Breast epithelium (tissue), 4 donors: ENCODE measurements around the gene OPHN1. TPM values are rescaled to one million over a fixed set of nuclear protein-coding genes. Genes with fewer than 3 reads are reported as not detected.

Source experiments
- DNase-seq, 2 donors: peaks; one replicate each; pipeline ENCODE4 v3.0.0-alpha.2; 2019; ENCODE audit warnings: low spot score in 2 of 2
- H3K27ac ChIP-seq, 2 donors: fragments of 200-600 bp; sonication (generic) in 1 of 2; one replicate each; pipeline ENCODE4 v1.5.1; 2016 to 2019; ENCODE audit warnings: mild to moderate bottlenecking in 1 of 2
- H3K27me3 ChIP-seq, 2 donors: fragments of 200-600 bp; sonication (generic) in 1 of 2; one replicate each; pipeline versions ENCODE4 v1.5.1 to v1.6.0; 2017 to 2019; ENCODE audit warnings: control low read depth in 1 of 2, mild to moderate bottlenecking in 1 of 2
- H3K36me3 ChIP-seq: fragments of 200-600 bp; one replicate; pipeline ENCODE4 v1.5.1; 2019
- H3K4me1 ChIP-seq, 2 donors: fragments of 200-600 bp; sonication (generic); one replicate each; pipeline ENCODE4 v1.5.1; 2016 to 2019; ENCODE audit warnings: control low read depth in 1 of 2
- H3K4me3 ChIP-seq, 3 donors: fragments of 200-600 bp; sonication (generic); 1 replicate in 2 of 3; 2 replicates in 1 of 3; pipeline ENCODE4 v1.5.1; 2016 to 2019; ENCODE audit warnings: mild to moderate bottlenecking in 3 of 3, moderate library complexity in 2 of 3
- H3K9me3 ChIP-seq, 2 donors: fragments of 200-600 bp; sonication (generic) in 1 of 2; one replicate each; pipeline ENCODE4 v1.5.1; 2016 to 2019; ENCODE audit warnings: control low read depth in 1 of 2
- CTCF ChIP-seq, 3 donors: fragments of 450-650 bp; IDR thresholded peaks; one replicate each; pipeline ENCODE4 v1.5.1; 2016 to 2017; ENCODE audit warnings: antibody characterized with exemption in 3 of 3, mild to moderate bottlenecking in 3 of 3, moderate library complexity in 3 of 3
- POLR2A ChIP-seq: fragments of 450-650 bp; IDR thresholded peaks from one replicate; pipeline ENCODE4 v1.6.1; 2016; ENCODE audit warnings: antibody characterized with exemption, mild to moderate bottlenecking, moderate library complexity
- POLR2AphosphoS5 ChIP-seq, 3 donors: sonication (generic); formaldehyde crosslinking; IDR thresholded peaks; one replicate each; pipeline ENCODE4 v1.6.1; 2017; ENCODE audit warnings: antibody characterized with exemption in 3 of 3
- intact Hi-C: fragments of 100-400 bp; cut with DNase I; formaldehyde crosslinking; loops from one replicate; pipeline ENCODE4 v1.15.1; 2023; ENCODE audit warnings: low total_unique reads
- total RNA-seq, 3 donors: library from RNA; depleted of rRNA; stranded (reverse); fragments of >200 nt; gene quantifications; one replicate each; pipeline ENCODE4 v1.1.0, GENCODE V29; 2016

The OPHN1 gene
- total RNA-seq, 3 donors from 2014 or later, result 9.5 to 20.2 (median 14.6) TPM

DNA sequence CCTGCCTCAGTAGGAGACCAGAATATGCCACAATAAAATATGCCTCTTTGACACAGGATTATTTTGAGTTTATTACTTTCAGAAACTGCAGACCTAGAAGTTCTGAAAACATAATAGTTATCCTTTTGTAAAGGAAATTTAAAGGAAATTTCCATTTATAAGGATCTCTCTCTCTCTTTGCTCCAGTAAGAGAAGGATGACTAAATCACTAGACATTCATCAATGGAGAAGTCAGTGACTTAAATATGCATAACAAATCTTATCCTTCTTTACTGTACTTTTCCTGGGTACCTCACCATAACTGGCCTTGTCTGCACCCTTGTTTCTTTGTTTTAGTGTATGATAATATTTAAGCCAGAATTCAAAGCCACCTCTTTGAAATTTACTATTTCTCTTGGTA is 28.3 kb upstream of the OPHN1 start:
- Histone ChIP-seq H3K4me3 (no peak overlapping the region), H3K36me3 (no peaks in the 10 kb centered on the region), H3K9me3 (no peaks in the 10 kb centered on the region), H3K27me3 (peaks cover 0 to 10% of the 10 kb centered on the region in 2 donors), H3K4me1 (no peaks in the 10 kb centered on the region), H3K27ac (no peak overlapping the region)
- intact Hi-C loops, result no loop called here
- no peak for DNase-seq
- no peak for TF ChIP-seq POLR2AphosphoS5 (IDR thresholded peaks at IDR 0.05)

DNA sequence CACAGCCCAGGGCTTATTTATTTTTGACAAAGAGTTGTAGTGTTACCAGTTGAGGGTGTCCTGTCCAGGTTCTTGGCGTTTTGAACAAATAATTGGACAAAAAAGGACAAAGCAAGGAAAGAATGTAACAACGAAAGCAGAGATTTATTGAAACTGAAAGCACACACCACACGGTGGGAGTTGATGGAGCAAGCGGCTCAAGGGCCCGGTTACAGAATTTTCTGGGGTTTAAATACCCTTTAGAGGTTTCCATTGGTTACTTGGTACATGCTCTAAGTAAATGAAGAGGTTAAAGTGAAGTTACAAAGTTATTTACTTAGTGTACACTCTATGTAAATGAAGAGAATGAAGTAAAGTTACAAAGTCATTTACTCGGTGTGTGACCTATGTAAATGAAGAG is 27.8 kb upstream of the OPHN1 start:
- no peaks in the 10 kb centered on the region for H3K36me3 ChIP-seq
- H3K4me1 ChIP-seq, result no peaks in the 10 kb centered on the region
- H3K9me3 ChIP-seq, result no peaks in the 10 kb centered on the region
- H3K4me3 ChIP-seq, result no peak overlapping the region
- intact Hi-C loops, result no loop called here
- H3K27me3 ChIP-seq, result peaks cover 0 to 10% of the 10 kb centered on the region in 2 donors
- no peak overlapping the region for H3K27ac ChIP-seq
- TF ChIP-seq POLR2AphosphoS5 (IDR thresholded peaks at IDR 0.05), result no peak
- no peak for TF ChIP-seq POLR2A
- no peak for TF ChIP-seq CTCF (IDR thresholded peaks at IDR 0.05)
- no peak for DNase-seq

DNA sequence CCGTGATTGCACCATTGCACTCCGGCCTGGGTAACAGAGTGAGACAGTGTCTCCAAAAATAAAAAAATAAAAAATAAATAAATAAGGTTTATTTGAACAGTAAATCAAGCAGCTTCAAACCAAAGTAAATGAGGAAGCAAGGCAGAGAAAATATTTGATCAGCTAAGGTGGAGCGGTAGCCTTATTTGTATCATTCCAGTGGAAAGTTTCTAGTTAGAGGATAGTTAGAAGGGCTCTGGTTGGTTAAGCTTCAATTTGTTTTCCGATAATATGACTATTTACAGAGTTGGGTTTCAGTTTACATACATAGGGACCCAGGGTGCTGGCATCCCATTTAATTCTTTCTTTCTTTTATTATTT is 21.8 kb upstream of the OPHN1 start:
- intact Hi-C loops, result no loop called here

GRCh38 chrX:68454476-68455150 is 21.3 kb upstream of the OPHN1 start:
- Histone ChIP-seq H3K27me3 (peaks cover 0 to 8% of the 10 kb centered on the region in 2 donors), H3K9me3 (no peaks in the 10 kb centered on the region), H3K4me3 (no peak overlapping the region), H3K27ac (no peak overlapping the region), H3K4me1 (no peaks in the 10 kb centered on the region), H3K36me3 (no peaks in the 10 kb centered on the region)
- intact Hi-C loops, result no loop called here
- DNase-seq, result no peak
- TF ChIP-seq POLR2A (no peak), CTCF (IDR thresholded peaks at IDR 0.05) (no peak), POLR2AphosphoS5 (IDR thresholded peaks at IDR 0.05) (no peak)

More for the DNA sequence above, 21.8 kb upstream of the OPHN1 start:
- Histone ChIP-seq H3K4me3 (no peak overlapping the region), H3K27me3 (peaks cover 0 to 7% of the 10 kb centered on the region in 2 donors), H3K27ac (no peak overlapping the region), H3K4me1 (no peaks in the 10 kb centered on the region), H3K36me3 (no peaks in the 10 kb centered on the region), H3K9me3 (no peaks in the 10 kb centered on the region)
- TF ChIP-seq POLR2AphosphoS5 (IDR thresholded peaks at IDR 0.05) (no peak), POLR2A (no peak), CTCF (IDR thresholded peaks at IDR 0.05) (no peak)
- no peak for DNase-seq

GRCh38 chrX:68451720-68452119 is 18.4 kb upstream of the OPHN1 start:
- no peak for DNase-seq
- H3K9me3 ChIP-seq, result no peaks in the 10 kb centered on the region
- no peak overlapping the region for H3K4me3 ChIP-seq
- peaks cover 0 to 18% of the 10 kb centered on the region in 2 donors for H3K27me3 ChIP-seq
- no peaks in the 10 kb centered on the region for H3K36me3 ChIP-seq
- no peak overlapping the region for H3K27ac ChIP-seq
- intact Hi-C loops, result no loop called here
- no peak for TF ChIP-seq CTCF (IDR thresholded peaks at IDR 0.05)
- TF ChIP-seq POLR2A, result no peak
- no peak for TF ChIP-seq POLR2AphosphoS5 (IDR thresholded peaks at IDR 0.05)
- H3K4me1 ChIP-seq, result no peaks in the 10 kb centered on the region
